Measurements from ENCODE around the gene CNGB1. TPM values are rescaled to one million over a fixed set of nuclear protein-coding genes. Genes with fewer than 3 reads are reported as not detected.

Gene CNGB1
- total RNA-seq, 1 donor from 2014 or later: 0.19 TPM

DNA sequence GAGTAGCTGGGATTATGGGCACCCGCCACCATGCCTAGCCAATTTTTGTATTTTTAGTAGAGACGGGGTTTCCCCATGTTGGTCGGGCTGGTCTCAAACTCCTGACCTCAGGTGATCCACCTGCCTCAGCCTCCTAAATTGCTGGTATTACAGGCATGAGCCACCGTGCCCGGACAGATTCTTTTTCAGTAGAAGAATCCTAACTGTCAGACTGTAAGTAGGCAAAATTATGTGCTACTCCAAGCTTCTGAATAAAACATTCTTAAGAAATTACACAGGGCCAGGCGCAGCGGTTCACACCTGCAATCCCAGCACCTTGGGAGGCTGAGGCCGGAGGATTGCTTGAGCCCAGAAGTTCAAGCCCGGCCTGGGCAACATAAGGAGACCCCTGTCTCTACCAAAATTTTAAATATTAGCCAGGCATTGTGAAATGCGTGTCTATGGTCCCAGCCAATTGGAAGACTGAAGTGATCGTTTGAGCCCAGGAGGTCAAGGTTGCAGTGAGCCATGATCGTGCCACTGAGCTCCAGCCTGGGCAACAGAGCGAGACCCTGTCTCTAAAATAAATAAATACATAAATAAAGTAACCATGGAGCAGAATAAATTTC lies 101.9 kb downstream of the CNGB1 start:
- no peak for DNase-seq (ENCODE audit: extremely low spot score, unreplicated experiment)
- Mint-ChIP-seq H3K27ac (no peak overlapping the region), H3K27me3 (peaks cover 16% of the 10 kb centered on the region), H3K4me3 (no peak overlapping the region), H3K4me1 (ENCODE audit: unreplicated experiment) (peaks cover 7% of the 10 kb centered on the region), H3K9me3 (no peaks in the 10 kb centered on the region), H3K36me3 (no peaks in the 10 kb centered on the region)
- TF ChIP-seq, protein P1, sequence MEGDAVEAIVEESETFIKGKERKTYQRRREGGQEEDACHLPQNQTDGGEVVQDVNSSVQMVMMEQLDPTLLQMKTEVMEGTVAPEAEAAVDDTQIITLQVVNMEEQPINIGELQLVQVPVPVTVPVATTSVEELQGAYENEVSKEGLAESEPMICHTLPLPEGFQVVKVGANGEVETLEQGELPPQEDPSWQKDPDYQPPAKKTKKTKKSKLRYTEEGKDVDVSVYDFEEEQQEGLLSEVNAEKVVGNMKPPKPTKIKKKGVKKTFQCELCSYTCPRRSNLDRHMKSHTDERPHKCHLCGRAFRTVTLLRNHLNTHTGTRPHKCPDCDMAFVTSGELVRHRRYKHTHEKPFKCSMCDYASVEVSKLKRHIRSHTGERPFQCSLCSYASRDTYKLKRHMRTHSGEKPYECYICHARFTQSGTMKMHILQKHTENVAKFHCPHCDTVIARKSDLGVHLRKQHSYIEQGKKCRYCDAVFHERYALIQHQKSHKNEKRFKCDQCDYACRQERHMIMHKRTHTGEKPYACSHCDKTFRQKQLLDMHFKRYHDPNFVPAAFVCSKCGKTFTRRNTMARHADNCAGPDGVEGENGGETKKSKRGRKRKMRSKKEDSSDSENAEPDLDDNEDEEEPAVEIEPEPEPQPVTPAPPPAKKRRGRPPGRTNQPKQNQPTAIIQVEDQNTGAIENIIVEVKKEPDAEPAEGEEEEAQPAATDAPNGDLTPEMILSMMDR (conservative IDR thresholded peaks at IDR 0.05): no peak

DNA sequence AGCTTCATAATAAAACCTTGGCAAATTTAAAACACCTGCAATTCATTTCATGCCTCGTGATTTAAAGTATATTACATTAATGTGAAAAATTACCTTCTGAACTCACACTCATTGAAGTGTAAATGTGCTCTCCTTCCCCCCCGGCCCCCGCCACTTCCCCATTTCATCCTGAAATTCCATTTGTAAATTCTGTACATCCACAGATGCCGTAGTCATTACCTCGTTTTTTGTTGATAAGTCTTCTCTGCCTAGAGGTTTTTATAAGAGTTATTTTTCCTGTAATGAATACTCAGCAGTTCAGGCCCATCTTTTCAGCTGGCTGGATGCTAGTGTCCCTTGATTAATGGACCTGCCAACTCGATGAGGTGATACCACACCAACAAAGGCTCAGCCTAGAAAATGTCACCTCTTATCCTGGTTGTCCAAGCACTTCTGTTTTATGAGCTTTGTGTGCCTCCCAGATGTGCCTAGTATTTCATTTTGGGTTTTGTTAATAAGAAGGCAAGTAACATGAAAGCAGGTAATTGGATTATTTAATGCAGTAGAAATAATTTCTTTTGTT lies 103.8 kb downstream of the CNGB1 start:
- Mint-ChIP-seq H3K27me3 (peaks cover 2% of the 10 kb centered on the region), H3K36me3 (no peaks in the 10 kb centered on the region), H3K27ac (no peak overlapping the region), H3K4me1 (ENCODE audit: unreplicated experiment) (peaks cover 21% of the 10 kb centered on the region), H3K9me3 (no peaks in the 10 kb centered on the region), H3K4me3 (no peak overlapping the region)
- TF ChIP-seq, protein P1 (conservative IDR thresholded peaks at IDR 0.05): no peak
- DNase-seq (ENCODE audit: extremely low spot score, unreplicated experiment): no peak

DNA sequence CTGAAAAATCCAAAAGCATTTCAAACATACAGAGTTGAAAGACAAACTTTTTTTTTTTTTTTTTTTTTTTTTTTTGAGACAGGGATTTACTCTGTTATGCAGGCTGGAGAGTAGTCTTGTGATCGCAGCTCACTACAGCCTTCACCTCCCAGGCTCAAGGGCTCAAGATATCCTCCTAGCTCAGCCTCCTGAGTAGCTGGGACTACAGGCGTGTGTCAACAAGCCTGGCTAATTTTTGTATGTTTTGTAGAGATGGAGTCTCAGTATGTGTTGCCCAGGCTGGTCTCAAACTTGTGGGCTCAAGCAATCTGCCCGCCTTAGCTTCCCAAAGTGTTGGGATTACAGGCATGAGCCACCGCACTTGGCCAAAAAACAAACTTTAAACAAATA lies 104.4 kb downstream of the CNGB1 start:
- no peaks in the 10 kb centered on the region for H3K27me3 Mint-ChIP-seq
- H3K4me3 Mint-ChIP-seq: no peak overlapping the region
- no peaks in the 10 kb centered on the region for H3K36me3 Mint-ChIP-seq
- H3K9me3 Mint-ChIP-seq: no peaks in the 10 kb centered on the region
- TF ChIP-seq, protein P1 (conservative IDR thresholded peaks at IDR 0.05): no peak
- DNase-seq (ENCODE audit: extremely low spot score, unreplicated experiment): no peak
- peaks cover 21% of the 10 kb centered on the region for H3K4me1 Mint-ChIP-seq (ENCODE audit: unreplicated experiment)
- no peak overlapping the region for H3K27ac Mint-ChIP-seq

DNA sequence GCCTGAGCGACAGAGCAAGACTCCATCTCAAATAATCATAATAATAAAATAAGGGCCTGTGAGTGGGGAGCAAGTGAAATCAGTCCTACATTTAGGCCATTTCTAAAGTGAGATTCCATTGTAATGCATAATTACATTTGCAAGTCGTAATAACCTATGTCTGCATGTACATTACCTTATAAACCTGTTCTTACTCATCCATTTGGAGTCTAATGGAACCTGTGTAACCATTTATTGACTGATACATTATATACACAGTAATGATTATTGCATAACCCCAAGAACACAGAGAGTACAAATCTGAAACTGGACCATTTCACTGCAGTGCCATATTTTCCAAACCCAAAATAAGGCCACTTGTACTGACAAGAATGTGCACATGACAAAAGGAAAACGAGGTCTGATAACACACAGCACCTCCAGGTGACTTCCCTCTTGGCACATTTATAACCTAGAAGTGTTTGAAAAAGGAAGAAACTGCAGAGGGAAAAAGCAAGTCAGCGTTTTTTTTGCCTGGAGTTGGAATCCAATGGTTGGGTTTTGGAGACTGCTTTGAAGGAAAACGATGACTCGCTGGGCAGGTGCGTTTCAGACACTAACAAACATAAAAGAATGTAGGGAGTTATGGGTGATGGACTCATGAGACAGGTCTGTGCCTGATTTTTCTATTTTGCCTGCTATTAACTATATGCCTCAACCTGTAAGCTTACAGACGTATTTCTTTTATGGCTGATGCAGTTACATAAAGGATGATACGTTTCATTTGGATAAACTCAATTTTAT lies 105.0 kb downstream of the CNGB1 start:
- Mint-ChIP-seq H3K4me3 (no peak overlapping the region), H3K27ac (no peak overlapping the region), H3K4me1 (ENCODE audit: unreplicated experiment) (peaks cover 21% of the 10 kb centered on the region), H3K36me3 (no peaks in the 10 kb centered on the region), H3K27me3 (no peaks in the 10 kb centered on the region), H3K9me3 (no peaks in the 10 kb centered on the region)
- DNase-seq (ENCODE audit: extremely low spot score, unreplicated experiment): no peak
- TF ChIP-seq, protein P1 (conservative IDR thresholded peaks at IDR 0.05): no peak

DNA sequence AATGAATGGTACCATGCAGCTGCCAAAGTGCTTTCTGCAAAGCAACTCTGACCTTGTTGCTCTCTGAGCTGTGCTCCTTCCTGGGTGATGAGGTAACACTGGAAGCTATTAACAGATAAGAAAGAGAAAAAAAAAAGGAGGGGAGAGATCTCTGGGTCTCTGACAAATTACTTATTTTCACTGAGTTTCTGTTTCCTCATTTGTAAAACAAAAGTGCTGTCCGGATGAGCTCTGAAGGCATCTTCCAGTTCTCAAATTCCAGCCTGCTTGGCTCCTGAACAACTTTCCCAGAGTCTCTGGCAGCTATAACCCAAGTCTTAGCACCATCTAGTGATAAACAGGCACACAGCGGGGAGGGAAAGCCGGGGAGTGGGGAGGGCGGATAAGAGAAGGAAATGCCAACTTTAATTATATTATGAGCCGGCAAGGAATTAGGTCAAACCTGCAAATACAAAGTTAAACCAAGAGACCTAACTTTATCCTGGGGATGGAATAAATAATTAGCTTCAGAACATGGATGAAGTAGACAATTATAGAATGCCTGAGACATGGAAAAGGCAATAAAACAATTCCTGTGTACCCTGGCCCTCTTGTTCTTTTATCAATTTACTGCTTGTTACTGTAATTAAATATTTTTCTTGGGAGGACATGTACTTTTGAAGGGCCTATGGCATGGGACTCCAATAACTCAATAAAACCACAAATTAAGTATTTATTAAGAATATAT lies 107.3 kb downstream of the CNGB1 start:
- Mint-ChIP-seq H3K27me3 (peaks cover 6% of the 10 kb centered on the region), H3K27ac (peak overlapping the region; percentile 42), H3K4me1 (ENCODE audit: unreplicated experiment) (peaks cover 26% of the 10 kb centered on the region), H3K36me3 (no peaks in the 10 kb centered on the region), H3K4me3 (no peak overlapping the region), H3K9me3 (no peaks in the 10 kb centered on the region)
- TF ChIP-seq, protein P1 (conservative IDR thresholded peaks at IDR 0.05): peak; percentile 58
- no peak for DNase-seq (ENCODE audit: extremely low spot score, unreplicated experiment)

Data from type B pancreatic cell (in vitro differentiated cells).